Skin epidermis (tissue), 12 donors: ENCODE data around the gene SLK.
A peak's percentile ranks its signal among the peaks of the same experiment; 100 is the strongest.

Experiments used
- H3K27ac ChIP-seq, 21 experiments: fragments of 200-600 bp; sonication (generic) in 11 of 21; one replicate each; pipeline ENCODE4 v1.5.0; 2020; ENCODE audit warnings: mild to moderate bottlenecking in 3 of 21, inconsistent platforms in 2 of 21, moderate library complexity in 2 of 21
- H3K4me3 ChIP-seq, 7 experiments: fragments of 200-600 bp; sonication (generic) in 2 of 7; one replicate each; pipeline ENCODE4 v1.5.0; 2020; ENCODE audit warnings: inconsistent platforms in 2 of 7, mild to moderate bottlenecking in 2 of 7, moderate library complexity in 1 of 7

Gene SLK

GRCh38 chr10:103936022-103936421 lies 30.9 kb upstream of the SLK start:
- Histone ChIP-seq H3K4me3 (no peak overlapping the region), H3K27ac (no peak overlapping the region)

GRCh38 chr10:103939522-103939921 lies 27.4 kb upstream of the SLK start:
- H3K4me3 ChIP-seq: no peak overlapping the region

DNA sequence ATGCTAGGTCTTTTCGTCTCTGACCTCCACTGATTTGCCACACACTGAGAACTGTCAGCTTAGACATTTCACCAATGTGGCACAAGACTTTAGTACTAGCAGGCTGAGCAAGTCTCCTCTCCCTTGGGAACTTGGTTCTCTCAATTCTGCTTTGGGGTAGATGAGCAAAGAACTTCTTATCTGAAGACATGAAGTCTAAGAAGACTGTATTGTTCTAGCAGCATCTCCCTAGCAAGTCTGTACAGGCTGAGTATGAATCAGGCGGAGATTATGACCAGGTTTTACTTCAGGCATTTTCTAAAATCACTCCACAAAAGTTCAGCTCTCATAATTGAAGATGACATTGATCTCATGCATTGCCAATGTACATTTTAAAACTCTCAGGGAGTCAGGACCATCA lies 25.1 kb upstream of the SLK start:
- H3K27ac ChIP-seq: peak overlapping the region in 12 of 21 experiments; percentile 16 to 74 (median 52)
- no peak overlapping the region for H3K4me3 ChIP-seq

More at GRCh38 chr10:103939522-103939921, 27.4 kb upstream of the SLK start:
- no peak overlapping the region for H3K27ac ChIP-seq

DNA sequence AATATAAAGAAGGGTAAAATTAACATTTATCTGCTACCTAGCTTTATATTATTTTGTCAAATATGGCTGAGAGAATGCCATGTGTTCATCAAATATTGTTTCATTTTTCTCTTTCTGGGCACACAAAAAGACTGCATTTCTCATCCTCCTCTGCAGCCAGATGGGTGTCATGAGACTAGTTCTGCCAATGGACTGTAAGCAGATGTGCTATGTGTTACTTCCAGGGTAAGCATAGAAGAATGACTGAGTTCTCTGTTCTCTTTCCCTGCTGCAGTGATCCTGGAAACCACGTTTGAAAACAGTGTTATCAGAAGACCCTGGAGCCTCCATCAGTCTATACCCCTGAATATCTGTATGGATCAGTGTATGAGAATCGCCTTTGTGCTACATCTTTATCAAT lies 24.1 kb upstream of the SLK start:
- Histone ChIP-seq H3K27ac (peak overlapping the region in 3 of 21 experiments; percentile 56 to 74 (median 72)), H3K4me3 (no peak overlapping the region)

- Histone ChIP-seq H3K27ac (no peak overlapping the region), H3K4me3 (no peak overlapping the region)
These were observed 19.0 kb upstream of the SLK start for GRCh38 chr10:103947799-103948516.

GRCh38 chr10:103949728-103950127 lies 17.2 kb upstream of the SLK start:
- Histone ChIP-seq H3K27ac (no peak overlapping the region), H3K4me3 (no peak overlapping the region)

DNA sequence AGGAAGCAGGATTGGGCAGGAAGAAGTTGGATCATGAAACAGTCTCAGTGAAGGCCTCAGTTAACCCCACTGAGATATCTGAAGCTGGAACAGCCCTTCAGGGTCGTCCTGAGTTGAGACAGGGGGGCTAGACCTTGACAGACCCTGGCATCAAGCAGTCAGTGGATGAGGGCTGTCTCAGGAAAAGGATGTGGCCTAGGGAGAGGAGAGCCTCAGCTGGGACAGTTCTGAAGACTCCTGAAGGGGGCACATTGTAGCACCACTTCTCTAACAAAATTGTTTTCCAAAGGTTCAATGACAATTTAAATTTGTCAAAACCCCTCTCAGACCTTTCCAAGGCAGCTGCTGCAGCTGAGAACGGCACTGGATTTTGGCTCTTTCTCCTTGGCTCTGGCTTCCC lies 15.8 kb upstream of the SLK start:
- no peak overlapping the region for H3K27ac ChIP-seq
- no peak overlapping the region for H3K4me3 ChIP-seq

DNA sequence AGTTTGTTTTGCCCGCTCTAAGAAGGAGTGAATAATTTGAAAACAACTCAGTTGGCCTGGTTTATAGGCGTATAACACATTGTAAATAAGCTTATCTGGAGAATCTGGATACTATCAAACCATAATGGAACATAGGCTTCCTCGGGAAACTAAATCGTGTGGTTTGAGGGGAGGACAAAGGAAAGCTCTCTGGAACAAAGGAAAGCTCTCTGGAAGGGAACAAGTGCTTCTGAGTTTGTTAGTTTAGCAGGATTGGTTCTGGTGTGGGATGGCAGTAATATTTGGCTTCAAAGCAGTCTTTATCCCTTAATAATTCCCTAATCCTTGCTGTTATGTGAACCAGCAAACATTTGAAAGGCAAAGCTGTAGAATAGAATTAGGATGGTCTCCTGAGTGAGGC lies 15.0 kb upstream of the SLK start:
- H3K4me3 ChIP-seq: no peak overlapping the region
- H3K27ac ChIP-seq: no peak overlapping the region

GRCh38 chr10:103954543-103954942 lies 12.4 kb upstream of the SLK start:
- Histone ChIP-seq H3K27ac (no peak overlapping the region), H3K4me3 (no peak overlapping the region)

DNA sequence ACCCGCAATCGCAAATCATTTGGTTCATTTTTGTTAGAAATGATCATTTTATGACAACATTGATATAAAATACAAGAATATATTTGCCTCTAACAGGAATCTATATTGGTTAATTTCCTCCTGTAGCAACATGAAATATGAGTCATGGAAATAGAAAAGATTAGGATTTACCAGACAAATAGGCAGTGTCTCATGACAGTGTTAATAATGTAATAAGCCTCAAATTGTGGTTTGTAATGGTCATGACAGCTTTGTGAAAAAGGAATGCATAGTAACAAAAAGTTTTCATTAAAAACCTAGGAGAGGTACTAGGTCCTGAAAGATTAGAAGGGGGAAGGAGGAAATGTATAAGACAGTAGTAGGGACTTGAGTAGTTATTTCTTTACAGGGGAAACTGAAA lies 7.9 kb upstream of the SLK start:
- H3K27ac ChIP-seq: no peak overlapping the region
- no peak overlapping the region for H3K4me3 ChIP-seq

DNA sequence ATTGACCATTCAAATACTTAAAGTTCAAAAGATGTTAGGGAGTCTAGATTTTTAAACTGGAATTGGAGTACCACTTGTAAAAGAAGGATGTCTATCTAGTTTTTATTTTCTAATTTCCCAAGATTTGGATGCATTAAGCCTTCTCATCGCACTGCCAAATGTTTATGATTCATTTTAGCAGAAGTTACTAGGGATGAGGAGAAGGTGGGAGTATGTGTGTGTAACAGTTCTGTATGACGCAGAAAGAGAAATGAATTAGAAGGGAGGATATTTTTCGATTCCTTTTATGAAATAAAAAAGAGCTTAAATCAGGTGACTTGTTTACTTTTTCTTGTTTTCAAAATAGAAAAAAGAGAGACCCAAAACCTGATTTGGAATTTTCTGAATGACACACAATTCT lies 6.8 kb upstream of the SLK start:
- Histone ChIP-seq H3K4me3 (no peak overlapping the region), H3K27ac (no peak overlapping the region)

DNA sequence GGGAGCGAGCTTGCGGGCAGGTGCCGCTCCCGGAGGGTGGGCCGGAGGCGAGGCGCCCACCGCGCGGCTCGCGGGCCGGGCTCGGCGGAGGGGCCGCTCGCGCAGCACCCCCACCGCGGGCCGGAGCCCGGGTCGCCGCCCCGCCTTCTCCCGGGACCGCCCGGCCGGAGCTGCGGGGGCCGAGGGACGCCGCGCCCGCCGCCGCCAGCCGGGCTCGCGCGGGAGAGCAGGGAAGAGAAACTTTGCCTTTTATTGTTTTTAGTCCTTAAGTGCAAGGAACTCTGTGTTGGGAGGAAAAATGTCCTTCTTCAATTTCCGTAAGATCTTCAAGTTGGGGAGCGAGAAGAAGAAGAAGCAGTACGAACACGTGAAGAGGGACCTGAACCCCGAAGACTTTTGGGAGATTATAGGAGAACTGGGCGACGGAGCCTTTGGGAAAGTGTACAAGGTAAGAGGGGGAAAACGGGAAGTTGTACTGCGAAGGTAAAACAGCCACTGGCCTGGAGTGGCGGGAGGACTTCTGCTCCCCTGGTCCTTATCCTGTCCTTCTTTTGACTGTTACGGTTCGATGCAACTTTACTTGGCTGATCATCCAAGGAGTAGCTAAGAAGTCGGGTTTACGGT lies 620 bp downstream of the SLK start:
- Histone ChIP-seq H3K27ac (peak overlapping the region; percentile 92 to 100 (median 98)), H3K4me3 (peak overlapping the region; percentile 54 to 88 (median 82))

DNA sequence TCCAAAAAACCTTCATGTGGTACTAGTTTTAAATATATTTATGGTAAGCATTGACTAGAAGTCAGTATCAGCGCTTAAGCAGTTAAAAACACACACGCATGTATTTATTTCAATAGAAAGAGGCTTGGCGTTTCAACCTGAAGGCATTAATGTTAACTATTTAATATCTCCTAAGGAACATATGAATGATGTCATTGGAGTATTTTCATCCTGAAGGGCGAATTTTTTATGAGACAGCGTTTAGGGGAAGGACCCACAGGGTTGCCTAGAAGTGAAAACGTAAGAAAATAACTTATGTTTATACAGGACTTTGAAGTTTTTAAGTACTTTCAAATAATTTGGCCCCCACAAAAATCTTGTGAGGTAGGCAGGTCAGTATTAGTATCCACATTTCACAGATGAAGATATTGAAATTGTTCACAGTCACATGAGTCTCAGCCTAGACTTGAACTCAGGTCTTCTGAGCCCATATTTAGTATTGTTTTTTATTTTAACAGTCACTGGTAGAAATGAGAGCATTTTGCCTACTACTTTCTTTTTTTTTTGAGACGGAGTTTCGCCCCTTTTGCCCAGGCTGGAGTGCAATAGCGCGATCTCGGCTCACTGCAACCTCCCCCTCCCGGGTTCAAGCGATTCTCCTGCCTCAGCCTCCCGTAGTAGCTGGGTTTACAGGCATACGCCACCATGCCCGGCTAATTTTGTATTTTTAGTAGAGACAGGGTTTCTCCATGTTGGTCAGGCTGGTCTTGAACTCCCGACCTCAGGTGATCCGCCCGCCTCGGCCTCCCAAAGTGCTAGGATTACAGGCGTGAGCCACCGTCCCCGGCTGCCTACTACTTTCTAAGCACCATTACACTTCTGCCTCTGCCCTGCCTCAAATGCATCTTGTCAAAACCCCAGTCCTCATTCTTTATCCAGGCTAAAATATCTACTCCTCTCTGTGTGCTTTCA lies 1.8 kb downstream of the SLK start:
- Histone ChIP-seq H3K27ac (peak overlapping the region in 18 of 21 experiments; percentile 14 to 100 (median 98)), H3K4me3 (peak overlapping the region; percentile 54 to 88 (median 82))

- peak overlapping the region; percentile 54 to 88 (median 82) for H3K4me3 ChIP-seq
- H3K27ac ChIP-seq: peak overlapping the region in 15 of 21 experiments; percentile 3 to 100 (median 48)
These were observed 2.5 kb downstream of the SLK start for GRCh38 chr10:103969436-103969835.

GRCh38 chr10:103969857-103970627 lies 3.1 kb downstream of the SLK start:
- Histone ChIP-seq H3K4me3 (peak overlapping the region; percentile 54 to 88 (median 82)), H3K27ac (peak overlapping the region in 15 of 21 experiments; percentile 3 to 100 (median 48))

DNA sequence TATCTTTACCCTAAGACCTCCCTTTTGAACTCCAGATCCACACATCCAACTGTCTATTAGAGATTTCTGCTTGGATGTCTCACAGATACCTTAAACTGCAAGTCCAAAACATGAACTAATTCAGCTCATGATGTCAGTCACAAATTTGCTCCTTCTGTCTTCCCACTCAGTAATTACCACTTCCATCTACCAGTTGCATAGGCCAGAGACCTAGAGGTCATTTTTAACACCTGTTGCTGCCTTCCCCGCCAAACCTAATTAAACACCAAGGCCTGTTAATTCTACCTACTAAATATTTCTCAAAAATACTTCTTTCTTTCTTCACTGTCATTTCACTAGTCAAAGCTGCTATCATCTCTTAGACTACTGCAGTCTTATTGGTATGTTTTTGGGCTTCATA lies 8.2 kb downstream of the SLK start:
- H3K4me3 ChIP-seq: no peak overlapping the region
- no peak overlapping the region for H3K27ac ChIP-seq

- Histone ChIP-seq H3K27ac (no peak overlapping the region), H3K4me3 (no peak overlapping the region)
These were observed 10.3 kb downstream of the SLK start for GRCh38 chr10:103977204-103977603.

DNA sequence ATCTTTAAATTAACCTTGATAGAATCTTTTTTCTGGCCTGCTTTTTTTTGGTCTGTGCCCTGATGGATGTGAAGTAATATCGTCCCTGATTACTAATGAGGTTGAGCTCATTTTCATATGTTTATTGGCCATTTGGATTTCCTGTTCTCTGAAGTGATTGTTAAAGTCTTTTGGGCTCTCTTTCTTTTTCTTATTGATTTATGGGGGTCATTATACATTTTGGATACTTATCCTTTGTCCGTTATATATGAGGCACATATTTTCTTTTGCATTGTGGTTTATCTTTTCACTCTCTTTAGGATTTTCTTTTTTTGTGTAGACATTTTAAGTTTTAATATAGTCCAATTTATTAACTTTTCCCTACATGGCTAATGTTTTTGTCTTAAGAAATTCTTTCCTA lies 12.6 kb downstream of the SLK start:
- Histone ChIP-seq H3K27ac (no peak overlapping the region), H3K4me3 (no peak overlapping the region)

DNA sequence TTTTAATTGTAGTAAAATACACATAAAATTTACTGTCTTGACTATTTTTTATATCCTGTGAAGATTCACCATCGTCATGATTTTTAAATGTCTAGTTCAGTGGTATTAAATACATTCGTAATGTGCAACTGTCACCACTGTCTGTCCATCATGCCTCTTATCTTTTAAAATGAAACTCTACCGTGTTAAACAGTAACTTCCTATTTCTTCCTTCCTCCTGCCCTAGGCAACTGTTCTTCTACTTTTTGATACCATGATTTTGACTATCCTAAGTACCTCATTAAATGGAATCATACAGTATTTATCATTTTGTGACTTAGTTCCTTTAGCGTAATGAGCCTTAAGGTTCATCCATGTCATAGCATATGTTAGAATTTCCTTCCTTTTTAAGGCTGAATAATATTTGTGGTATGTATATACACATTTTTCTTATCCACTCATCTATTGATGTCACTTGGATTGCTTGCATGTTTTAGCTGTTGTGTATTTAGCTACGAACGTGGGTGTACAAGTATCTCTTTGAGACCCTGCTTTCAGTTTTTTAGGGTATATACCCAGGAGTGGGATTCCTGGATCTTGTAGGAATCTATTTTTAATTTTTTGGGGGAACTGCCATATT lies 13.5 kb downstream of the SLK start:
- H3K27ac ChIP-seq: no peak overlapping the region

More for the DNA sequence above, 13.5 kb downstream of the SLK start:
- H3K4me3 ChIP-seq: no peak overlapping the region
